Neural crest cell (in vitro differentiated cells): ENCODE measurements around the gene SMC1B. TPM values are rescaled to one million over a fixed set of nuclear protein-coding genes. Genes with fewer than 3 reads are reported as not detected.

ENCODE experiments used
- DNase-seq: peaks from one replicate; pipeline ENCODE4 v3.0.0; 2021; ENCODE audit warnings: low read depth, mixed read lengths, low spot score
- H3K27ac Mint-ChIP-seq: one replicate; pipeline ENCODE4 v1.8.0; 2021; ENCODE audit warnings: mild to moderate bottlenecking, mixed read lengths; ENCODE audit not compliant: unreplicated experiment
- H3K27me3 Mint-ChIP-seq: 2 replicates; pipeline ENCODE4 v1.8.0; 2021; ENCODE audit warnings: low read depth, mild to moderate bottlenecking, mixed read lengths
- H3K36me3 Mint-ChIP-seq: 2 replicates; pipeline ENCODE4 v1.8.0; 2021; ENCODE audit warnings: low read depth, mild to moderate bottlenecking, mixed read lengths
- H3K4me1 Mint-ChIP-seq: 2 replicates; pipeline ENCODE4 v1.8.0; 2021; ENCODE audit warnings: mixed read lengths
- H3K4me3 Mint-ChIP-seq: one replicate; pipeline ENCODE4 v1.8.0; 2021; ENCODE audit warnings: mild to moderate bottlenecking, mixed read lengths
- H3K9me3 Mint-ChIP-seq: 2 replicates; pipeline ENCODE4 v1.8.0; 2021; ENCODE audit warnings: mixed read lengths
- total RNA-seq: library from RNA; stranded (reverse); gene quantifications from 2 replicates; pipeline ENCODE4 v1.2.1, GENCODE V29; 2021
- TF ChIP-seq, protein P1 (sequence below): fragments of 200-600 bp; sonication (generic); conservative IDR thresholded peaks from 2 replicates; pipeline ENCODE4 v1.5.0; 2021; ENCODE audit warnings: antibody characterized with exemption, mild to moderate bottlenecking

Gene SMC1B
- total RNA-seq, 1 donor from 2014 or later, result not detected

DNA sequence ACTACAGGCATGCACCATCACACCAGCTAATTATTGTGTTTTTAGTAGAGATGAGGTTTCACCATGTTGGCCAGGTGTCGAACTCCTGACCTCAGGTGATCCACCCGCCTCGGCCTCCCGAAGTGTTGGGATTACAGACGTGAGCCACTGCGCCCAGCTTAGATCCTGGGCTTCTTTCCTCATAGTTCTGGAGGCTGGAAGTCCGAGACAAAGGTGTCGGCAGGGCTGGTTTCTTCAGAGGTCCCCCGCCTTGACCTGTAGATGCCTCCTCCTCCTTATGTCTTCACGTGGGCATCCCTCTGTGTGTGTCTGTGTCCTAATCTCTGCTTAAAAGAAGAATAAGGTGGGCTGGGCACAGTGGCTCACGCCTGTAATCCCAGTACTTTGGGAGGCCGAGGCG is 45.1 kb upstream of the SMC1B start:
- no peak overlapping the region for H3K27ac Mint-ChIP-seq
- H3K4me3 Mint-ChIP-seq, result no peak overlapping the region
- H3K27me3 Mint-ChIP-seq, result no peaks in the 10 kb centered on the region
- peaks cover 19% of the 10 kb centered on the region for H3K4me1 Mint-ChIP-seq
- H3K36me3 Mint-ChIP-seq, result no peaks in the 10 kb centered on the region
- TF ChIP-seq, protein P1, sequence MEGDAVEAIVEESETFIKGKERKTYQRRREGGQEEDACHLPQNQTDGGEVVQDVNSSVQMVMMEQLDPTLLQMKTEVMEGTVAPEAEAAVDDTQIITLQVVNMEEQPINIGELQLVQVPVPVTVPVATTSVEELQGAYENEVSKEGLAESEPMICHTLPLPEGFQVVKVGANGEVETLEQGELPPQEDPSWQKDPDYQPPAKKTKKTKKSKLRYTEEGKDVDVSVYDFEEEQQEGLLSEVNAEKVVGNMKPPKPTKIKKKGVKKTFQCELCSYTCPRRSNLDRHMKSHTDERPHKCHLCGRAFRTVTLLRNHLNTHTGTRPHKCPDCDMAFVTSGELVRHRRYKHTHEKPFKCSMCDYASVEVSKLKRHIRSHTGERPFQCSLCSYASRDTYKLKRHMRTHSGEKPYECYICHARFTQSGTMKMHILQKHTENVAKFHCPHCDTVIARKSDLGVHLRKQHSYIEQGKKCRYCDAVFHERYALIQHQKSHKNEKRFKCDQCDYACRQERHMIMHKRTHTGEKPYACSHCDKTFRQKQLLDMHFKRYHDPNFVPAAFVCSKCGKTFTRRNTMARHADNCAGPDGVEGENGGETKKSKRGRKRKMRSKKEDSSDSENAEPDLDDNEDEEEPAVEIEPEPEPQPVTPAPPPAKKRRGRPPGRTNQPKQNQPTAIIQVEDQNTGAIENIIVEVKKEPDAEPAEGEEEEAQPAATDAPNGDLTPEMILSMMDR, result no peak
- H3K9me3 Mint-ChIP-seq, result no peaks in the 10 kb centered on the region
- DNase-seq, result no peak

DNA sequence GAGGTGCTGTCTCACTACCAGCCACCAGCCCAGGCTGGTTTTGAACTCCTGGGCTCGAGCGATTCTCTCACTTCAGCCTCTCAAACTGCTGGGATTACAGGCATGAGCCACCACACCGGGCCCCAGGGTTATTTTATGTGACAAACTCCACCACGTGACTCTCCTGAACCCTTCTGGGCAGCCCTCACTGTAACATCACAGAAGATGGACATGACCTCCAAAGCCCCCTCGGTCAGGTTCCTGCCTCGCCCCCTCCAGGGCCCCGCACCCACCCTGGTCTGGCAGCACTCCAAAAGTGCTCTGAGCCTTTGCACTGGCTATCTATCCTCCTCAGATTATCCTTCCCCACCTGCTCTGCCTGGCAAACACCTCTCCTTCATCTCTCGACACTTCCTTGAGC is 43.4 kb upstream of the SMC1B start:
- H3K27me3 Mint-ChIP-seq, result peaks cover 4% of the 10 kb centered on the region
- no peak overlapping the region for H3K27ac Mint-ChIP-seq
- no peak overlapping the region for H3K4me3 Mint-ChIP-seq
- TF ChIP-seq, protein P1, result no peak
- peaks cover 19% of the 10 kb centered on the region for H3K4me1 Mint-ChIP-seq
- H3K9me3 Mint-ChIP-seq, result no peaks in the 10 kb centered on the region
- H3K36me3 Mint-ChIP-seq, result no peaks in the 10 kb centered on the region
- DNase-seq, result no peak

DNA sequence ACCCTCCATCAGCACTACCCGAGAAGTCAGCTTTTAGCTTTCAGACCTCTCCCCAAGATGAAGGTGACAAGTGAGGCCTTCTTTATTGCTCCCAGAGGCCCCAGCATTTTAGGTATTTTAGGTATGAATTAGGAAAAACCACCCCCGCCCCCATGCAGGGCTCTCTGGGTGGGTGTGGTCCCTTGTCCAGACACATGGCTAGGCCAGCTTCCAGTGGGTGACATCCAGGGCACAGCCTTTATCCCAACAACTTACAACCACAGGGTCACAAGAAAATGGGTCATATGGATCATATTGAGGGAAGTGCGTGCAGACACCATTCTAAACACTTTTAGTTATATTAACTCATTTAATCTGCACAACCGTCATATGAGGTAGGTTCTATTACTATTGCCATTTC is 42.2 kb upstream of the SMC1B start:
- Mint-ChIP-seq H3K4me1 (peaks cover 18% of the 10 kb centered on the region), H3K27me3 (peaks cover 4% of the 10 kb centered on the region), H3K27ac (no peak overlapping the region), H3K9me3 (no peaks in the 10 kb centered on the region), H3K36me3 (no peaks in the 10 kb centered on the region), H3K4me3 (no peak overlapping the region)
- DNase-seq, result no peak
- TF ChIP-seq, protein P1, result no peak

DNA sequence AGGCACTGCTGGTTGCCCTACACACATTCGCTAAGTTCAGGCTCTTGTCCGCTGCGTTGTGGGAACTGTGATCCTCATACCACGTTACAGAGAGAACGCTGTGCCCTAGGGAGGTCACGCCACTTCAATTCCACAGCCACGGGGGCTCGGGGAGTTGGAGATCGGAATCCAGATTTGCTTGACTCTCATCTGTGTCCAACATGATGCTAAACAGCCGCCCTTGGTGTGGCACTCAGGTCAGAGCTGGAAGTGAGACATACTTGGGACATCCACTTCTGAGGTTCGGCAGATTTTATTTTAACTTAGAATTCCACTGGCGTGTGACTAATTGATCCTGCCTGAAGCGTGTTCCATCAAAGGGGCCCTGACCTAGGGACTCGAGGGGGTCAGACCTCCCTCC is 41.8 kb upstream of the SMC1B start:
- Mint-ChIP-seq H3K36me3 (no peaks in the 10 kb centered on the region), H3K4me3 (no peak overlapping the region), H3K4me1 (peaks cover 17% of the 10 kb centered on the region), H3K27me3 (peaks cover 4% of the 10 kb centered on the region), H3K9me3 (no peaks in the 10 kb centered on the region), H3K27ac (no peak overlapping the region)
- TF ChIP-seq, protein P1, result no peak
- no peak for DNase-seq

DNA sequence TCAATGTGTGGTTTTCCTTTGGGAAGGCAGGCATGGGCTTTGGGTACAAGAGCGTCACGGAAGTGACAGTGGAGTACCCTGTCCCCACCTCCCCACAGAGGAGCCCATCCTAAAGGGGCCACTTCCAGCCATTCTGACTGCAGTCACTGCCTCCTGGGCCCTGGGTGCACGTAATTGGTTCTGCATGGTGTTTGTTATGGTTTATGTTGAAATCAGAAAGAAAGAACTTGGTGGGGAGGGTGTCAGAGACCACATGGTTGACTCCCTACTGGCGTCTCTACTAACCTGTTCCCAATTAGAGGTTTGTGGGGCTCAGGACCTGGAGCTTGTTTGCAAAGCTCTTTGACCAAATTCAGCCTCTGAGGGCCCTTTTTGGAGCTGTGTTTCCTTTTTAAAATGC is 40.9 kb upstream of the SMC1B start:
- TF ChIP-seq, protein P1, result no peak
- H3K4me1 Mint-ChIP-seq, result peaks cover 17% of the 10 kb centered on the region
- H3K36me3 Mint-ChIP-seq, result no peaks in the 10 kb centered on the region
- no peaks in the 10 kb centered on the region for H3K9me3 Mint-ChIP-seq
- H3K27ac Mint-ChIP-seq, result no peak overlapping the region
- peaks cover 4% of the 10 kb centered on the region for H3K27me3 Mint-ChIP-seq
- no peak overlapping the region for H3K4me3 Mint-ChIP-seq
- DNase-seq, result no peak

DNA sequence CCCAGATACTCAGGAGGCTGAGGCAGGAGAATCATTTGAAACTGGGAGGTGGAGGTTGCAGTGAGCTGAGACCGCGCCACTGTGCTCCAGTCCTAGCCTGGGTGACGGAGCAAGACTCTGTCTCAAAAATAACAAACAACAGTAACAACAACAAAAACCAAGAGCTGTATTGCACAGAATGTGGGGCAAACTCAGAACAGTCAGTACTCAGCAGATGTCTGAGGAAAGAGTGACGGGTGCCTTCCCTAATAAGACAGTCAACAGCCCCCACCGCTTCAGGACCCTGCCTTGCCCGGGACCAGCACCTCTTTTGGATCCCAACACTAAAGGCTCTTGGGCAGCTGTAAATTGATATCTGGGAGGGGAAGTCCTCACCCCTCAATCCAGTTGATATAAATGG is 40.4 kb upstream of the SMC1B start:
- TF ChIP-seq, protein P1, result no peak
- no peak overlapping the region for H3K27ac Mint-ChIP-seq
- no peaks in the 10 kb centered on the region for H3K36me3 Mint-ChIP-seq
- peaks cover 4% of the 10 kb centered on the region for H3K27me3 Mint-ChIP-seq
- H3K9me3 Mint-ChIP-seq, result no peaks in the 10 kb centered on the region
- peaks cover 17% of the 10 kb centered on the region for H3K4me1 Mint-ChIP-seq
- no peak for DNase-seq
- H3K4me3 Mint-ChIP-seq, result no peak overlapping the region
